GM21381 (cell line): ENCODE data around the gene TESK1.
A peak's percentile ranks its signal among the peaks of the same experiment; 100 is the strongest.

Experiments
- ATAC-seq: cut with Tn5 transposase; IDR thresholded peaks from one replicate; pipeline ENCODE4 v1.9.1; 2021; ENCODE audit warnings: mild to moderate bottlenecking, moderate library complexity; ENCODE audit not compliant: unreplicated experiment

TESK1 gene

DNA sequence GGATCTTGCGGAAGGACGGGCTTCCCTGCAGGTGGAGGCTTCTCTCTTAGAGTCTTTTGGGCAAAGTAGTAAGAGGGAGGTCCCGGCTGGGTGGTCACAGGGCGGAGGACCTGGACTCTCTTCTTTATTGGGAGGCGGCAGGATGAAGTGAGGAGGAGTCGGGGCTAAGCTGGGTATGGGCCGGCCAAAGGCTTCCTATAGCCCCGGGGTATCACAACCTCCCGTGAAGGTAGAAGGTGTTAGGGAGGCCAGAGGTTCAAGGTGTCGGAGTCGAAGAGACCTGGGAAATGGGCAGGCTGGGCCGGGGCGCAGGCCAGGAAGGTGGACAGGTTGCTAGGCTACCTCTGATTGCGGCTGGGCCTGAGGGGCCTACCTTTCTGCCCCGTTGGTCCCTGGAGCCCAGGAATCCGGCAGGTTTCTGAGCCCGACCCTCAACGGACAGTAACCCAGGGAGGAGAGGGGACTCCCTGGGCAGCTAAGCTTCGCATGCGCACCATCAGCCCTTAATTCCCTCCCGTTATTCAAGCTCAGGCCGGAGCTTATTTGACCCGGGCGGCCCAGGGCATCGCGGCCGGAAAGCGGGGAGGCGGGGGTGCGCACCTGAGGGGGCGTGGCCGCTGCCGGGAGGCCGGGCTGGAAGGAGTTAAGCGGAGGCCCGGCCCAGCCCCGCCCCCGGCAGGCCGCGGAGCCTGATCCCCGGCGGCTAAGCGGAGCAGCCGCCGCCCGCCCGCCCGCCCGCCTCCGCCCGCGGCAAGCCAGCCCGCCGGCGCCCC is at the start of gene TESK1:
TSS of gene TESK1 (plus strand) at position 685 of the 773 bp plus-strand sequence. CDS start 358 bp downstream, outside the sequence.
- ATAC-seq = peak; percentile 41

- ATAC-seq = no peak
Observed at GRCh38 chr9:35555881-35556280, 49.2 kb upstream of the TESK1 start.

GRCh38 chr9:35556776-35557175 is 48.3 kb upstream of the TESK1 start:
- ATAC-seq = no peak

DNA sequence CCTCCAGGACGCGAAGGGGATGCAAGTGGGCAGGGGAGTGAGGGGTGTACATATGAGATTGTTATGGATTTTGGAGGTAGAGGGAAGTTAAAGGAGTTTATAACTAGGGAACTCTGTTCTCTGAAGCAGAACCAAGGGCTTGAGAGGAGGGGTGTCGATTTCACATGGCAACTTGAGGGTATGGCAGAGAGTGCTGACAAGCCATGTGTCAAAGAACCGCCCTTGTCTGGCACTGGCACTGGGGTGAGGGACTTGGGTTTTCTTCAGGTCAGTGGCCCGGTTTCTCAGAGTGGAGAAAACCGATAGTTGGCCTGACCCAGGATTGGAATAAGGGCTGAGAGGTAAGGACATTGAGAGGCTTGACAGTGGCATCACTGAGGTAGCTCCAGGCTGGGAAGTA is 47.7 kb upstream of the TESK1 start:
- no peak for ATAC-seq

- no peak for ATAC-seq
Observed at GRCh38 chr9:35558185-35558584, 46.9 kb upstream of the TESK1 start.

- no peak for ATAC-seq
Observed at GRCh38 chr9:35559792-35560530, 45.1 kb upstream of the TESK1 start.

GRCh38 chr9:35560625-35561337 is 44.3 kb upstream of the TESK1 start:
- no peak for ATAC-seq

- ATAC-seq = no peak
Observed at GRCh38 chr9:35561468-35562261, 43.4 kb upstream of the TESK1 start.

DNA sequence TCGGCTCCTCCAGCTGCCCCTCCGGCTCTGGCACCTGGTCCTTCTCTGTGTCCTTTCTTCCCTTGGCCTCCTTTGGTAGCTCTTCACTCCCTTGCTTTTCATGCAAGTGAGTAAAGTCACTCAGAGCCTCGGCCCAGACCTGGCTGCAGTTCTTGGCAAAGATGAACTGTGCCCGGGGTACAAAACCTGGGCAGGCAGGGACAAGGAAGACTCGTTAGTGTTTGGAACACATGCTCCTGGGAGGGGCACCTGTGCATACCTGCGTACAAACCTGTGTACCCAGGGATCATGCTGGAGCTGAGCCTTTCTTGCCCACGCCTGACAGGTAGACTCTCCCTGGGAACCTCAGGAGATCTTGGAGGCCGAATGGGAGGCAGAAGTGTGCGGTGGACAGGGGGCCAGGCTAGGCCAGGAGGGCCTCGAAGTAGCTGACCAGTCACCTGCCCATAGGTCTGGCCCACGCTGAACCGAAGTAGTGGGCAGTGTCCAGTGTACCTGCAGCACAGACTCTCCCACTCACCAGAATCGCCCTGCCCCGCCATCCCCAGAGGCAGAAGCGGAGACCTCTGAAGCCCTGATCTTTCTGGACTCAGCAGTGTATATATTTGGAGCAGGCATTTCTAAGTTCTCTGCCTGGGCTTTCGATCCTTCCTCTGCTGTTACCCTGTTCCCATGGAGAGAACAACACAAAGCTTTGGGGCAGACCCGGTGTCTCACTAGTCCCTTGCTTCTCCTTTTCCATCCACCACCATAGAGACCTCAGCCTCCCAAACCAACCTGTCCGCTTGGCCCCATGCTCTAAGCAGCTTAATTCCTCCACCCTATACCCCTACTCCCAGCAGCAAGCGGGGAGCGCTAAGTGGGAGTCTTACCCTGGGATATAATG is 41.9 kb upstream of the TESK1 start:
- ATAC-seq = no peak

DNA sequence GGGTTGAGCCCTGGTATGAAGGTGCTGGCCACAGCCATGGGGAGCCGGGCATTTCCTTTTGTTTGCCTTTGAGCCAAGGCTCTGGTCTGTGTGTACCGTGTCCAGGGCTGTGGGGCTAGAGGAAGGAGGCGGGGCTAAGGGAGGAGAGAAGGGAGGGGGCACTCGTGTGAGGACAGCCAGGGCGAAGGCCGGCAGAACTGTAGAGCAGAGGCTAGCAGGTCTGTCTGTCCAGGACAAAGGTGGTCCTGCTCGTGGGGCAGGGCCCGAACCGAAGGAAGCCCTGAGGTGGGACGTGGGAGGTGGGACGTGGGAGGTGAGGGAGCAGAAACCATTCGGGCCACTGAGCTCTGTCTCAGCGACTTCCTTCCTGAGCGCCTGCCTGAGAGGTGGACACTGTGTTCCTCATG is 41.3 kb upstream of the TESK1 start:
- no peak for ATAC-seq

DNA sequence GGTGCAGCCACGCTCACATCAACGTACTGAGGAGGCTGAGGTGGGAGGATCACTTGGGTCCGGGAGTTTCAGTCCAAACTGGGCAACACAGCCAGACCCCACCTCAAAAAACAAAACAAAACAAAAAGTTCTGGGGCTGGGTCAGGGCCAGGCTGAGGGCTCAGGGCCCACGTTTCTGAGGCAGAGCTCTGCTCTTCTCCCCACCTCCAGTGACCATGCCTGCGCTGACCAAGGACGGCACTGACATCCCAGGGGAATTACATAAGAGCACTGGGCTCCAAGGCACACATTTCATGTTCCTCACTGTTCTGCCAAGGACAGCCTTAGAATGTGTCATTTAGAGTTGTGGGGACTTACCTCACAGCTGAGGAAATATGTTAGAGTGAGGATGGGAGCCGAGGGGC is 40.4 kb upstream of the TESK1 start:
- ATAC-seq = no peak

DNA sequence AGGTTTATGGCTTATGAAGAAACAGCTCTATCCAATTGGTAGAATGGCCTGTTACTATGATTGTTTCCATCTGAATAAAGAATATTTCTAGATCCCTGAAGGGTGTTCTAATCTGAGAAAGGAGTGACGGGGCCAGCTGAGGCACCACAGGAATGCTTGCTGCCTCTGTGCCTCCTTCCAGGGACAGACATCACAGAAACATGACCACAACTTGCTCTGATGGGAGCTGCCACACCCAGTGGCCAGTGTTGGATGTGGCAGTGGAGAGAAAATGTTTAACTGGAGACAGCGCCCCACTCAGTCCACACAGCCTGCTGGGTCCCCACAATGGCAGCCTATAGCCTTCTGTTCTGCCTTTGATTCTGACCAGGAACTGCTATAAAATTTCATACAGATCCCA is 38.6 kb upstream of the TESK1 start:
- no peak for ATAC-seq

- no peak for ATAC-seq
Observed at GRCh38 chr9:35568196-35568595, 36.9 kb upstream of the TESK1 start.

DNA sequence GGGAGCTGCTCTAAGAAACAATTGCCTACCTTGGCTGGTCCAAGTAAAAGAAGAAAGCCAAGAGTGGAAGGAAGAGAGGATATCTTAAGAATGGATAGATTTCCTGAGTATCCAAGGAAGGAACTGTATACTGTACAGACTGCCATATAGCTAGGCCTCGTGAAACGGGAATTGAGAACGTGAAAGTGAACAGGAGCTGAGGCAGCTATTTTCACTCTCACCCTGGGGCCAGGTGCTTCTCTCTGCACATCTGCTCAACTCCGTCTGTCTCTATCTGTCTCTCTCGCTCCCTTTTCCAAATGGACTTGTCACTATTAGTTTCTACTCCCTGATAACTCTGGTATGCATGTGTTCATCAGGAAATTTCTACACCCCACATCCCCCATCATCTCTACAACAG is 35.9 kb upstream of the TESK1 start:
- peak; percentile 68 for ATAC-seq

DNA sequence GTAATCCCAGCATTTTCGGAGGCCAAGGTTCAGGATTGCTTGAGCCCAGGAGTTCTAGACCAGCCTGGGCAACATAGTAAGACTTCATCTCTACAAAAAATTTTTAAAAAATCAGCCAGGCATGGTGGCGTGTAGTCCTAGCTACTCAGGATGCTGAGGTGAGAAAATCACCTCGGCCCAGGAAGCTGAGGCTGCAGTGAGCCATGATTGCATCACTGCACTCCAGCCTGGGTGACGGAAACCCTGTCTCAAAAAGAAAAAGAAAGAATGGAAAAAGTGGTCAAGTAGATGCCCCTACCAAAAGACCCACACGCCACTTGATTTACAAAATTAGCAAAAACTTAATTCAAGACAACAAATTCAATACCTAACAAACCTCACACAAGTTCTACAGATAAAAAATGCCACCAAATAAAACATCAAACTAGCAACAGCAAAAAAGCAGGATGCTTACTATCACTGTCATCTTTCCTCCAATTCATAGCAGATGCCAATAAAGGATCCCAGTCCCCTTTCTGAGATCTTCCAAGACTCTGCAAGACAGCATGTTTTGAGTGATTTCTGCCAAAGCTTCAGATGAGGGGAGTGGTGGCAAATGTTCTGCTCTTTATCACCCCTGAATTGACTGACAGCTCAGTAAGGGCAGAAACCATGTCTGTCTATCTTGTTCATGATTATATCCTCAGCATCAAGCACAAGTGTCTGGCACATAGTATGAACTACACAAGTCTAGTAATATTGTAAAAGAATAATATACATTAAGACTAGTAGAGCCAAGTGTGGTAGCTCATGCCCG is 34.2 kb upstream of the TESK1 start:
- peak; percentile 39 for ATAC-seq

DNA sequence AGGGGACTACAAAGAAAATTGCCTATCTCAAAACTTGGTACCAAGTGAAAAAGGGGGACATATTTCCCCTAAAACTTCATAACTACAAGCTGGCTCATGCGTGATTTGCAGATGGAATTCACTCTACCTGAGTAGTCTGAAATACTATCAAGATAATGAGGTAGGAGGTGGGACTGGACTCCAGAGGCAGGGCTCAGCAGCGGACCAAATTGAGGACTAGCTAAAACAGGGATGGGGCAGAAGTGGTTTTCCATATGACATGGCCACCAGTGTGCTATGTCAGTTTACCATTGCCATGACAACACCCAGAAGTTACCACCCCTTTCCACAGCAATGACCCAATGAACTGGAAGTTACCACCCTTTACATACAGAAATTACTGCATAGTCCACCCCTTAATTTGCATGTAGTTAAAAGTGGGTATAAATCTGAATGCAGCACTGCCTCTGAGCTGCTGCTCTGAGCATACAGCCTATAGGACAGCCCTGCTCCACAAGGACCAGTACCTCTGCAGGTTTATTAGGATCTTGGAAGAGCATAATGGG is 30.4 kb upstream of the TESK1 start:
- no peak for ATAC-seq

DNA sequence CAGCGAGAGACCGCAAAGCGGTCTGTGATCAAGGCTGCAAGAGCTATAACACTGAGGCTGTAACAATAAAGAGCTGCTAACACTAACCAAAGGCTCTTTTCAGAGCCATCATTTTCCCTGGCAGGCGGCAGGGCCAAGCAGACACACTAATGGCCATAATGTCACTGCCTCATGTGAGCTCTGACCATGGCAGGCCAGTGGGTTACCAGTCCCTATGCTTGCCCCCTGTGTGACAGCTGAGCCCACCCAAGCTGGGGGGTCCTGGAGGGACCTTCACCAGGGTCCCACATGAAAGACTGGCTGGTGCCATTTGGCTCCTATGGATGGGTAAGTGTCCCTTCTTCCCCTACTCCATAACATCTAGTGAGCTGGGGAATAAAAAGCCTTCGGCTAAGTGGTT is 29.6 kb upstream of the TESK1 start:
- no peak for ATAC-seq

DNA sequence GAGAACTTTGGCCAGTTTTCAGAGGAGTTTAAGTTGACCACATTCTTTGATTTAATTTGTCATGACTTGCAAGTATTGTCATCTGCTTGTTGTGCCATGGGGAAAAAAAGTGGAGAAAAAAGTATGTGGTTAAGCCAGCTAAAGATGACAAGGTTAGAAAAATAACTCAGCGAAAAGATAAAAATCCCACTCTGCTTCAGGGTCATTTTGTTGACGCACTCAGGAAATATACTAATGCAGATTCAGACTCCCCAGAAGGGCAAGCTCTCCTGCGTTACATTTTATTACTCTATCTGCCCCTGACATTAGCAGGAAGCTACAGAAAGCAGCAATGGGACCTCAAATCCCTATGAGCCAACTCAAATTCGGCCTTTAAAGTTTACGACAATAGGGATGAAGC is 27.6 kb upstream of the TESK1 start:
- no peak for ATAC-seq

DNA sequence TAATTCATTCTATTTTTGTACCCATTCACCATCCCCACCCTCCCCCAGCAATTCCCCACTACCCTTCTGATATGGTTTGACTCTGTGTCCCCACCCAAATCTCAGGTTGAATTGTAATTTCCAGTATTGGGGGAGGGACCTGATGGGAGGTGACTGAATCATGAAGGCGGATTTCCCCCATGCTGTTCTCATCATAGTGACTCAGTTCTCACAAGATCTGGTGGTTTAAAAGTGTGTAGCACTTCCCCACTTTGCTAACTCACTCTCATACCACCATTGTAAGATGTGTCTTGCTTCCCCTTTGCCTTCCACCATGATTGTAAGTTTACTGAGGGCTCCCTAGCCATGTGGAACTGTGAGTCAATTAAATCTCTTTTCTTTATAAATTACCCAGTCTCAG is 25.9 kb upstream of the TESK1 start:
- no peak for ATAC-seq
